GM21737 (cell line): ENCODE data around the gene GPR21.

ENCODE experiments used
- ATAC-seq: cut with Tn5 transposase; IDR thresholded peaks from one replicate; pipeline ENCODE4 v1.9.1; 2021; ENCODE audit warnings: mild to moderate bottlenecking, moderate library complexity; ENCODE audit not compliant: unreplicated experiment

Gene GPR21

GRCh38 chr9:123033864-123034601 lies 566 bp downstream of the GPR21 start:
- no peak for ATAC-seq

- no peak for ATAC-seq
Observed at GRCh38 chr9:123034881-123035510, 1.5 kb downstream of the GPR21 start.

GRCh38 chr9:123035791-123036190 lies 2.3 kb downstream of the GPR21 start:
- ATAC-seq: no peak

GRCh38 chr9:123036893-123037545 lies 3.6 kb downstream of the GPR21 start:
- no peak for ATAC-seq

GRCh38 chr9:123039617-123040219 lies 6.3 kb downstream of the GPR21 start:
- no peak for ATAC-seq

GRCh38 chr9:123040801-123041200 lies 7.3 kb downstream of the GPR21 start:
- no peak for ATAC-seq

GRCh38 chr9:123041489-123041888 lies 8.0 kb downstream of the GPR21 start:
- ATAC-seq: no peak

- no peak for ATAC-seq
Observed at GRCh38 chr9:123043081-123043939, 9.8 kb downstream of the GPR21 start.

- no peak for ATAC-seq
Observed at GRCh38 chr9:123044586-123044985, 11.1 kb downstream of the GPR21 start.

GRCh38 chr9:123046406-123047195 lies 13.1 kb downstream of the GPR21 start:
- ATAC-seq: no peak

- ATAC-seq: no peak
Observed at GRCh38 chr9:123048748-123049147, 15.3 kb downstream of the GPR21 start.

- ATAC-seq: no peak
Observed at GRCh38 chr9:123049589-123050222, 16.2 kb downstream of the GPR21 start.

- no peak for ATAC-seq
Observed at GRCh38 chr9:123053046-123053445, 19.6 kb downstream of the GPR21 start.

GRCh38 chr9:123053711-123054110 lies 20.2 kb downstream of the GPR21 start:
- no peak for ATAC-seq

- no peak for ATAC-seq
Observed at GRCh38 chr9:123058834-123059233, 25.4 kb downstream of the GPR21 start.

- ATAC-seq: no peak
Observed at GRCh38 chr9:123059472-123060220, 26.2 kb downstream of the GPR21 start.

- no peak for ATAC-seq
Observed at GRCh38 chr9:123061216-123061615, 27.7 kb downstream of the GPR21 start.

- no peak for ATAC-seq
Observed at GRCh38 chr9:123062351-123063176, 29.1 kb downstream of the GPR21 start.
